HG03097 (cell line): Measurements from ENCODE around the gene DCAF12.

ENCODE experiments used
- ATAC-seq: cut with Tn5 transposase; IDR thresholded peaks from one replicate; pipeline ENCODE4 v1.9.1; 2021; ENCODE audit not compliant: unreplicated experiment, low FRiP score

The DCAF12 gene

DNA sequence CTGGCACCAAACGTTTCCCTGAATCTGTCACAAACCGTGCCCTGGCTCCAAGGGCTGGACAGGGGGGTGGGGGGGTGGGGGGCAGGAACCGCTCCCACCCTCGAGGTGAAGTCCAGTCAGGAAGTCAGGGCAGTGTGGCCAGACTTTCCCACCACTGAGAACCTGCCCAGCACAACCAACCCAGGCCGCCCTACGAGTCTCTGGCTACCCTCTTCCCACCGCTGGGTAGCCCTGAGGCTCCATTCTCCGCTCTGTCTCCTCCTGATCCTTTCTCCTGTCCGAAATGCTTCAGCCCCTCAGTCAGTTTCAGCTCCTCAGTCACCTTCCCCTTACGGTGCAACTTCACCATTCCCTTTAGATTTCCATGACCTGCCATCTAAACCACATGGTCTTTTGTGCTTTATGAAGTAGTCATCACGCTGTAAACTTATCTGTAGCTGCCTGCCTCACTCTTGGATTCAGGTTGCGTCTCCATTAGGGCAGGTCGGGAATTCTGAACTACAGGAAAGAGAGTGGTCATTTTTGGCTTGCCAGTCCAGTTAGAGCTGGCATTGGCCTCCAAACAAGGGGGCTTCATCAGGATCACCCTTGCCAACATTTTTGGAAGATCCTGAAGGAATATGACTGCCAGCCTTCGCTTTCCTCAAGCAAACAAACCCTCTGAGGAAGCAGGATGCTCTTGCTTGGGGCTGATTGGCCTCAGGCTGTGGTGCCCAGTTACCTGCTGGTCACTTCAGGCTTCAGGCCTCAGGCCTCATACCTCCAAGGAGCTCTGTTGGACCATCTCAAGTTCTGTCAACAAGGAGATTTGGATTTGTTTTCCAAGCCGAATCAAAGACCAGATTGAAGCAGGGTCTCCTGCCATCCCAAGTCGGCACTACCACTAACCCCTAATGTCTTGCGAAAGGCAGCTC lies 794 bp upstream of the DCAF12 start:
- no peak for ATAC-seq

DNA sequence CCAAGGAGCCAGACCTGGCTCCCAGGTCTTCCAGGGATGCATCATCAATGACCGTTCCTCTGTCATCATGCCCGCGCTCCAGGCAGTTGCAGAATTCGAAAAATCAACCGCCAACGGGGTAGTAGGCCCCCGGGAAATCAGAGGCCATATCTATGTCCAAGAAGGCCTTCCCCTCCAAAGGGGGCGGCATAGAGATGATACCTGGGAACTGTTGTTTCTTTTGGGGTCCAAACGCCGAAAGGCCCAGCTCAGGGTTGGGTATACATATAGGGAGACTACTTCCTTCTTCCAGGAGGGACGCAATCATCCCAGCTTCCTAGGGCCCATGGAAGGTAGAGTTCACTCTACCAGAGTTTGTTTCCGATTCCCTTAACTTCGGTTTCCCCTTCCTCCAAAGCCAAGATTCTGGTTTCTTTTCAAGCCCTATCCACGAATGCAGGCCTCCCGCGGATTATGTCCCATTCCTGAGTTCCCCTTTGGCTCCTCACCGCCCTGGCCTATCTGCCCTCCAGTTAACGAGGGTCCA lies 754 bp downstream of the DCAF12 start:
- no peak for ATAC-seq

DNA sequence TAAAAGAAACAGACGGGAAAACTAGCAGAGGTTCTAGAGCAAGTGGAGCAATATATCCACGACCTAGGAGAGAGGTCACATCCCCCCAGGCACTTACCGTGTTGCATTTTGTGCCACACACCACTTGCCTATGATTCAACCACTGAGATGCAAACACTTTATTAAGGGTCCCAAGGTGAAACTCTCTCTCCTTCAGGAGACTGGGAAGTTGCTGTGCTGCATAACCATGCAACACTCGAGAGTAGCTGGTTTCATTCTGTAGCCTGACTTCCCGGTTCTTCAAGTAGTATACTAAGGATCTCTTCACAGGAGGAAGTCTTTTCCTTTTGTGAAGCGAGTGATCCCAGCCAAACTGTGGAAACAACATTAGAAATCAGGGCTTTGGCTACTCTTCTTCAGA lies 1.6 kb downstream of the DCAF12 start:
- no peak for ATAC-seq

DNA sequence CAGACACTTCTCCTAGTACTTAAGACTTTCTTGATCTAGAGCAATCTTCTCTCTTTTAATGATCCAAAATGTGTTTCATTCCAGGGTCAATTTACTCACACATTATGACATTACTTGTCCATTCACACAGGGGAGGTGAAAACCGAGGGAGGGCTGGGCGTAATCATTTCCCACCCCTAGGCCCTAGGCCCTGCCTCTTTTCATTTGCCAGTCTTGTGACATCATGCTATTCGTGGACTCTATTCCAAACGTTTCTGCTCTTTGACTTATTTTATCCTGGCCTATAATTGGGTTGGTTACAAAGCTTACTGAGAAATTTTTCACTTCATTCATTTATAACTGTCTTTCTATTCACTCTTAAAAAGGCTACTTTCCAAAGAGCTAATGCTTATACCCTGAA lies 2.4 kb downstream of the DCAF12 start:
- no peak for ATAC-seq

DNA sequence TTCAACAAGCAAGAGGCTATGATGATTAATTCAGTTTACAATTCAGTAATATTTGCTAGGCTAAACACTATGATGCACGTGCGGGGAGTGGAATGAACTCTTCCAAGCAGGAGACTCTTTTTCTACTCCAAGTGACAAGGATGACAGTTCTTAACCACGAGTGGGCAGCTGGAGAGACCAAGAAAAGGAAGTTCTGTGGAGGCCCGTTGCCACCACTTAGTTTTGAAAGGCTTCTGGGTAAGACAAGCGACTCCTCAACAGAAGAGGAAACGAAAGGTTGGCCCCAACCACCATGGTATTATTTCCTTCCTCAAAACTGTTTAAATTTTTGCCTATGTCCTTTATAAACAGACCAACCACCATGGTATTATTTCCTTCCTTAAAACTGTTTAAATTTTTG lies 2.8 kb downstream of the DCAF12 start:
- no peak for ATAC-seq

DNA sequence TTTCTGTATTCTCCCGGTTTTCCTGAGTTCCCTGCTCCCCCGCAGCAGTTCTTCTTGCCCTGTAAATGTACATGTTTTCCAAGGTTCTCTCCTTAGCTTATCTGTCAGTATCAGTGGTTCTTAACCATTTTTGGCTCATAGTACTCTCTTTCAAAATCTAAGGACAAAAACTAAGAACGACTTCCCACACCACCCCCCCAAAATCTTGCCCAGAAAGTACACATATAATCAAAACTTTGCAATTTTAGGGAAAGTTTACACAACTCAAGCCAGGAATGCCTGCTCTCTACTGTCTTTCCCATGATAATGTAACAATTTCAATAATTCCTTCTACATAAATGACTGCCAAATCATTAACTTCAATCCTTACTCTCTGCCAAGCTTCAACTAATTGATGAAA lies 4.5 kb downstream of the DCAF12 start:
- ATAC-seq: no peak

DNA sequence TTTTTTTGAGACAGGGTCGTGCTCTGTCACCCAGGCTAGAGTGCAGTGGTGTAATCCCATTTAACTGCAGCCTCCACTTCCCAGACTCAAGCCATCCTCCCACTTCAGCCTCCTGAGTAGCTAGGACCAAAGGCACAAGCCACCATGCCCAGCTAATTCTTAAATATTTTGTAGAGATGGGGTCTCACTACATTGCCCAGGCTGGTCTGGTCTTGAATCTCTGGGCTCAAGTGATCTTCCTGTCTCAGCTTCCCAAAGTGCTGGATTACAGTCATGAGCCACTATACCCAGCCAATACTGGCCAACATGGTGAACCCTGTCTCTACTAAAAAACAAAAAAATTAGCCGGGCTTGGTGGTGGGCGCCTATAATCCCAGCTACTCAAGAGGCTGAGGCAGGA lies 6.8 kb downstream of the DCAF12 start:
- ATAC-seq: no peak

DNA sequence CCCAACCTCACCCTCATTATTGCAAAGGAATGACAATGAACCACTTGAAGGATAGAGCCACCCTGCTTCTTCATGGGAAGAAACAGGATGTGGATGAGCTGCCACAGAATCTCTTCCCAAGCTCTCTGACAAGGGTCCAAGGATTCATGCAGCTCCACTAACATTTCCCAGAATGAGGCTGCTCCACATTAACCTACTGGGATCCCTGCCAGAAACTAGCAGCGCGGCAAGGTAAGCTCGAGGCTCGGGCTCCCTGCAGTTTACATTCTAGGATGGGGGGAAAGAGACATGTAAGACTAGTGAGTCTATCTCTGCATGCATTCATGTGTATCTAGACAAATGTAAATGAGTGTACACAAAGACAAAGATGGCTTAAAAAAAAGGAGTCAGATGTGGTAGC lies 12.1 kb downstream of the DCAF12 start:
- ATAC-seq: no peak

DNA sequence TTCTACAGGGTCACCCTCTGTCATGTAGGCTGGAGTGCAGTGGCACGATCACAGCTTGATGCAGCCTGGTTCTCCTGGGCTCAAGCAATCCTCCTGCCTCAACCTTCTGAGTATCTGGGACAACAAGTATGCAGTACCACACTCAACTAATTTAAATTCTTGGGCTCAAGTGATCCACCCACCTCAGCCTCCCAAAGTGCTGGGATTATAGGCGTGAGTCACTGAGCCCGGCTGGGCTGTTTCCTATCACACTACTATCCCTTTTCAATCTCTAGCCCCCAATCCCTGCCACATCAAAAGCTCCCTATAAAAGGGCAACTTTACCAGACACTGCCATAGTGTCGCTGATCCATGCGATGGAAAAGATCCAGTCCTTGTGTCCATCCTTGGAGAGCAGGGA lies 20.4 kb downstream of the DCAF12 start:
- ATAC-seq: no peak

DNA sequence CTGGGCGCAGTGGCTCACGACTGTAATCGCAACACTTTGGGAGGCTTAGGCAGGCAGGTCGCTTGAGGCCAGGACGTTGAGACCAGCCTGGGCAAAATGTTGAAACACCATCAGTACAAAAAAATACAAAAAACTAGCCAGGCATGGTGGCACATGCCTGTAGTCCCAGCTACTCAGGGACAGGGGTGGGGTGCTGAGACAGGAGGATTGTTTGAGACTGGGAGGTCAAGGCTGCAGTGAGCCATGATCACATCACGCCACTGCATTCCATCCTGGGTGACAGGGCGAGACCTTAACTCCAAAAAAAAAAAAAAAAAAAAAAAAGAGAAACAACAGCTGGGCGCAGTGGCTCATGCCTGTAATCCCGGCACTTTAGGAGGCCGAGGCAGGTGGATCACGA lies 23.7 kb downstream of the DCAF12 start:
- ATAC-seq: no peak

DNA sequence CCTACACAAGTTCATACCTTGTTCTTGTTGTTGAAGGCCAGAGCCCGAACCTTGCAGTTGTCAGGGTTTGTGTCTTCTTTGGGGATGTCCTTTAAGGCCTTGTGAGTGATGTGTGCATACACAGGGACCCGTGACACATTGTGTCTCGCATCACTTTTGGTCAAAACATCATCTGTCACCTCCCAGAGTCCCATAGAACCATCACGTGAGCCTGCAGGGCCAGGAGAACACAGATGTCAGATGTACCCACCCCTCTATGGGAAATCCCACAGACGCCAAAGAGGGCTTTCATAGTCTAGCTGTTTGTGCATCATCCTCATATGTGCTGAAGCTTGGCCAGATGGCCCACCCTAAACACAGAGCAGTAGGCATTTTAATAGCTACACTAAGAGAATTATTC lies 28.2 kb downstream of the DCAF12 start:
- no peak for ATAC-seq

DNA sequence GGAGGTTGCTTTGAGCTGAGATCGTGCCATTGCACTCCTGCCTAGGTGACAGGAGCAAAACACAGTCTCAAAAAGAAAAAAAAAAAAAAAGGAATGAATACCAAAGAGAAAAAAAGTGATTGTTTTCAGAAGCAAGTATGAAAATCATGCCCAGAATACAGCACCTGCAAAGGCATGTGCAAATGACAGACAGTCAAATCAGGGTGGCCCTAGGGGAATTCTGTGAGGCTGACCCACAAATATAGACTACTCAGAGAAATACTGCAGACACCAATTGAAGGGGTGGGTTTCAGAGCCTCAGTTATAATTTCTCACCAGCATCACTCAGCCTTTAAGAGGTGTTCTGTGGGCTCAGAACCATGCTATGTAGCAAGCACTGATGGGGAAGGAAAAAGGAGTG lies 28.6 kb downstream of the DCAF12 start:
- no peak for ATAC-seq

DNA sequence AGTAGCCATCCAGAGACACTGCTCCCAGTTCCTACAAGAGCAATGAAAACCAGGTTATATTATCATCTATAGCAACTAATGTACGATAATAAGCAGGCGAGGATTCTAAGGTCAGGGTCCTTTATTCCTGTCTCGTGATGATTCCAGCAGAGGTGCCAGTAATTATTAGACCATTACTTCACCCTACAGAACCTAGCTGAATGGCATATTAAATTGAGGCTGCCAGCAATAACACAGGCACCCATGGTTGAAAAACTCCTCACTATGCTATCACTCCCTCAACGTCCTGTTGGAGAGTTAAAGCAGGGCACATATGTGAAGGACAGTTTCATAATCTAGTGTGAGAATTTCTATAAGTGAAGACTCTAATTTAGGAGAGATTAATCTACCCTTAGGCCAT lies 29.7 kb downstream of the DCAF12 start:
- no peak for ATAC-seq

DNA sequence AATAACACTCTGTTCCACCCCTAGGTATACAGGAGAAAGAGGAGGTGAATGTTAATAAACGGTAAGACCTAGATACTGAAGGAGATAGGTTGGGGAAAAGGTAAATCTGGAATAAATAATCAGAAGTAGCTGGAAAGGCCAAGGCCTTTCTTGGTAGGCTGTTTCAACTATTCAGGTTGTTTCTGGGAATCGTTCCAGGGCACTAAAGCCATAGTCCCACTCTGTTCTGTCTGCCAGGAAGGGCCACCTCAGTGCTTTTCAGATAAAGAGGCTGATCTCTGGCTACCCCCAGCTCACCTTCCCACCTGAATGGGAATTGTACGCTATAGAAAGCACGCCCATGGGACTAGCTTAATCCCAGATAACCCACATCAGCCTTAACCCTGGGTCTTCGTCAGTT lies 32.9 kb downstream of the DCAF12 start:
- ATAC-seq: no peak

DNA sequence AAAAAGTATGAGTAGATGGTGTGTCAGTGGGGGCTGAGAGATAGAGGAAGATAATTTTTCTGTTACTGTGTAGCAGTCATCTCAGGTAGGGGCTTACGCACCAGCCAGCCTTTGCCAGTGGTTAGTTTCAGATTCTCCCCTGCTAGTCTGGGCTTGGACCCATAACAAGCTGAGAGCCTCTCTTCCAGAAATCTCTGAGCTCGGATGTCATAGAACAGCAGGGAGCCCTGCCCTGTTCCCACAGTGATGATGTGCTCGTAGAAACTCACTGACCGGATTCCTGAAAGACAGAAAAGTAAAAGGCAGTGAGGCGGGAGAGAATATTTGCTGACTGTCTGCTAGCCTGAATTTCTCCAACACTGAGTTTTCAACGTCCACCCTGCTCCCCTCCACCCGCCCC lies 37.2 kb downstream of the DCAF12 start:
- no peak for ATAC-seq

DNA sequence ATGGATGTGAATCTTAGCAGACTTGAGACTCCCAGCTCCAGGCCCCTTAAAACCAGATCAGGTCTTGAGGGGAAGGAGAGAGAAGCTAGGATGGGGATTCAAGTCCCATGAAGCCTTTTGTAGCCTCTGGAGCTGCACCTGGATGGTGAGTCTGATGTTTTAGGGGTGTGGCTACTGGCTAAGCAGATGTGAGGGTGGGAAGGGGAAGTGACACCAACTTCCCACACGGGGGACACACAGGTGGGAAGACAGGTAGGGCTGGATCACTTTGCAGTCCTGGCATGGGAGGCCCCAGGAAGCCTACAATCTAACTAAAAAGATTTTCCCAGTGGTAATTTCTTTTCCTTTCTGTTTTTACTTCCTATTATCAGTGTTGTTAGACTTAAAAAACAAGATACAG lies 39.1 kb downstream of the DCAF12 start:
- no peak for ATAC-seq

DNA sequence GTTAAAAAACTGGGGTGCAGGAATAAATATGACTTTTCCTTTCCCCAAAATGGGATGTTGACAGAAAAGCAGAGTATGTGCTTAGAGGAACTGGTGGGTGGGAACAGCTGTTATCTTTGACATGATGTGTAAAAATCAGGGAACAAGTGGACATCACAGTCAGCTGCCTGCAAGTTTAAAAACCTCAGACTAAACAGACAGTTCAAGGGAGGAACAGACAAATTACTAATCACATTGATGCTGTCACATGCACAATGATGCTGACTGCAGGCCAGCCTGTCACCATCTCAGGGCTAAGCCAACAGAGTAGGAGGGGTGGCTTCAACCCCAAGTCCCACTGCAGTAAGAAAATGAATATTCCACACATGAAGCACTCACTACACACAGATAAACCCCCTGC lies 39.6 kb downstream of the DCAF12 start:
- no peak for ATAC-seq

DNA sequence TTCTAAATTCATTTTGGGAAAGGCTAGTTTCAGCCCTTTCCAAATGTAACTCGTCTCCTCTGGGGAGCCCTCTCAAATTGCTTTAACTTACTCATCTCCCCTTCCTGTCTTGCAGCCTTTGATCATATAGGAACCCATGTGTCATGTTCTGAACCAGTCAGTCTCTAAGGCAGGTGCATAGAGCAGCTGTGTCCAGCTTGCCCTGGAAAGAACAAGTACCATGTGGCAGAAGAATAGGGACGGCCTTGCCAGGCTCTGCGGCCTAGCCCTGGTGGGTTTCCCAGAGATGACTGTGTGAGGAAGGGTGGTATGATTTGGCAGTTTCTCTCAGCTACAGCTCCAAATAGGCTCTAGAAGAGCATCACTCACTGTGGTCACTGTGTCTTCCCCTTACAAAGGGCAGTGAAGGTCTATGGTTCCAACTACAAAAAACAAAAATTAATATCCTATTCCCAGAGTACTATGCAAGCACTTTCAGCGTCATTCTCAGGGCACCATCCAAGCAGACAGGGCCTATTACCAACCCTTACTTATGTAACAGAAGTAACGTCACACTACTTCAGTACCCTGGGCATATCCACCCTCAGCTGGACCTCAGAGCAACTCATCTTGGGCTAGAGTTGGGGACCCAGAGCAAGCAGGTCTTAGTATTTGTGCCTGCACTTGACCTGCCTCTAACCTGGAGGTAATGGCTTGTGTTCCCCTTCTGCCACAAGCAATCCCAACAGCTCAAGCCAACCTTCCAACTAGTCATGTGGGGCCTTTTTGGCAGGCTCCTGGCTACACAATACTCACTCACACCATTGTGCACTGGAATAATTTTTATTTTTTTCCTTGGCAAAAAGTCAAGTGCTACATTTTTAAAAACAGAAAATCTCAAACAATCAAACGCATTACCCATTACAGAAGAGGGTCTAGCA lies 40.7 kb downstream of the DCAF12 start:
- ATAC-seq: no peak

DNA sequence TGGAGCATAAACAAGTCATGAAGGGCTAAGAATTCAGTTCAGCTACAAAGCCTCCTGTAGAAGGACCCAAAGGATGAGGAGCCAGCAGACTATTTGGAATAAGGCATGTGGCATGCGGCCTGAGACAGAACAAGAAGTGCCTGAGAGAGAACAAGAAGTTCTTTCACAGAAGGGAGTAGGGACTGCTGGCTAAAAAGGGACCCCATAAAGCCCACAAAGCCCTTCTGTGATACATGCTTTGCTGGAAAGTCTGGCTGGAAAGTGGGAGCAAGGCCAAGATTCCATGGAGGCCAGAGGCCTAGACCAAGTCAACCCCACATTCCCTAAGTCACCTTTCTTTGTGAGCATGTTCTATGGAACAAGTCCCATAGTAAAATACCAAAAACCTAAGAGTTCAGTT lies 41.9 kb downstream of the DCAF12 start:
- no peak for ATAC-seq

DNA sequence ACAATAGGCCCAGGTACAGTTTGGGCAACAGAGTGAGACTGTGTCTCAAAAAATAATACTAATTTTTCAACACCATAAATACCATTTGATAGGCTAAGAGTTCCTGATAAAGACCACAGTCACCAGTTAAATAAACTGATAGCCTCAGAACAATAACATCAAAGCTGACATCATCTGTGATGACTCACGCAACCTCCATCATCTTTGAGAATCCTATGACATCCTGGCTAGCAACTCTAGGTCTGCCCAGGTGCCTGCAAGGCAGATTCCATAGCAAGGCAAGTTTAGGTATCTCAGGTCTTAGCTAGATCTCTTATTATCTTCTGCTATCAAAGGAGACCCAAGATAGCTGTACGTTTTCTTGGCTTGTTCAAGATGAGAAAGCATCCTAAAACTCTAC lies 47.3 kb downstream of the DCAF12 start:
- no peak for ATAC-seq

DNA sequence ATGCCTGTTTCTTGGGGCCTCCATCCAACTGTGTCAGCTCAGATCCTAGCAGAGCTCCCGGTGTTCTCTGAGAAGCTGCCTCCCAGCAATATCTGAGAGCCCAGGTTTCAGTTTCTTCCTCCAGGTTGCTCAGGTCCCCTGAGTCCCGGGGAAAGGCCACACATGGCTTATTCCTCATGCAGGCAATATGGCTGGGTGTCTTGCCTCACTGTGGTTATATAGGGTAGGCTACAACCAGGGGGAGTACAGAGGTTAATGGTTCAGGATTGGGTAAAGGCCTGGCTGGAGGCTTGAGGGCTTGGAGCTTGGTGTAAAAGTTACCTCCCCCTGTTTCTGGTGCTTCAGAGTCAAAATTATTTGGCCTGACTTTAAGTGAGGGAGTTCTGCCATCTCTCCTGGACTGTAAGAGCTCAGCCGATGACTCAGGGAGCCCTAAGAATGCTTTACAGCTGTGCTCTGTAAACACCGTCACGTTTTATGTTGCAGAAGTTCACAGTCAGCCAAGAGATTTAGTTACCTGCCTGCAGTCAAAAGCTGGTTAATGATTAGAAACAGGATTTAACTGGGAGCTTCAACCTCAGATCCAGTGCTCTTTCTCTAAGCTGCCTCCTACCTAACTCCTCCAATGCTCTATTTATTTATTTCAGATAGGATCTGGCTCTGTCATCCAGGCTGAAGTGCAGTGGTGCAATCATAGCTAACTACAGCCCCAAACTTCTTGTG lies 53.5 kb downstream of the DCAF12 start:
- no peak for ATAC-seq
